ENCODE measurements around the gene APBB3. TPM values are rescaled to one million over a fixed set of nuclear protein-coding genes. Genes with fewer than 3 reads are reported as not detected.

Gene APBB3
- total RNA-seq, 1 donor from 2014 or later = 20.7 TPM

DNA sequence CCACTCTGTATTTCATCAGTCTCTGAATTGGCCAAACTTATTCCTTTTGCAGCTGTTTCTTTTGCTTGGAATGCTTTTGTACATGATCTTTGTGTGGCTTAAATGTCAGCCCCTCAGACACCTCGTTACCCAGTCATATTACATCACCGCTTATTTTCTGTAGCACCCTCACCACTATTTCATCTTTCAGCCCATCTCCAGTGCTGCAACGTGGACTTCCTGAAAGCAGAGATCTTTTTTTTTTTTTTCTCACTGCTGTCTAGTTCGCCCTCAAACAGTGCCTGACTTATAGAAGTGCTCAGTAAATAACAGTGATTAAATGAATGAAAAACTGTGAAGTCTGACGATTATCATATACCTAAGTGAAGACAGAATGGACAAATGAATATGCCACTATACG, 8.0 kb downstream of the APBB3 start:
- H3K79me2 ChIP-seq (ENCODE audit: low read depth) = peaks cover 46% of the 10 kb centered on the region
- TF ChIP-seq, protein P1, sequence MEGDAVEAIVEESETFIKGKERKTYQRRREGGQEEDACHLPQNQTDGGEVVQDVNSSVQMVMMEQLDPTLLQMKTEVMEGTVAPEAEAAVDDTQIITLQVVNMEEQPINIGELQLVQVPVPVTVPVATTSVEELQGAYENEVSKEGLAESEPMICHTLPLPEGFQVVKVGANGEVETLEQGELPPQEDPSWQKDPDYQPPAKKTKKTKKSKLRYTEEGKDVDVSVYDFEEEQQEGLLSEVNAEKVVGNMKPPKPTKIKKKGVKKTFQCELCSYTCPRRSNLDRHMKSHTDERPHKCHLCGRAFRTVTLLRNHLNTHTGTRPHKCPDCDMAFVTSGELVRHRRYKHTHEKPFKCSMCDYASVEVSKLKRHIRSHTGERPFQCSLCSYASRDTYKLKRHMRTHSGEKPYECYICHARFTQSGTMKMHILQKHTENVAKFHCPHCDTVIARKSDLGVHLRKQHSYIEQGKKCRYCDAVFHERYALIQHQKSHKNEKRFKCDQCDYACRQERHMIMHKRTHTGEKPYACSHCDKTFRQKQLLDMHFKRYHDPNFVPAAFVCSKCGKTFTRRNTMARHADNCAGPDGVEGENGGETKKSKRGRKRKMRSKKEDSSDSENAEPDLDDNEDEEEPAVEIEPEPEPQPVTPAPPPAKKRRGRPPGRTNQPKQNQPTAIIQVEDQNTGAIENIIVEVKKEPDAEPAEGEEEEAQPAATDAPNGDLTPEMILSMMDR (IDR thresholded peaks at IDR 0.05) = no peak
- TF ChIP-seq EZH2phosphoT487 (IDR thresholded peaks at IDR 0.05) = no peak
- no peak for TF ChIP-seq EZH2 (IDR thresholded peaks at IDR 0.05)

DNA sequence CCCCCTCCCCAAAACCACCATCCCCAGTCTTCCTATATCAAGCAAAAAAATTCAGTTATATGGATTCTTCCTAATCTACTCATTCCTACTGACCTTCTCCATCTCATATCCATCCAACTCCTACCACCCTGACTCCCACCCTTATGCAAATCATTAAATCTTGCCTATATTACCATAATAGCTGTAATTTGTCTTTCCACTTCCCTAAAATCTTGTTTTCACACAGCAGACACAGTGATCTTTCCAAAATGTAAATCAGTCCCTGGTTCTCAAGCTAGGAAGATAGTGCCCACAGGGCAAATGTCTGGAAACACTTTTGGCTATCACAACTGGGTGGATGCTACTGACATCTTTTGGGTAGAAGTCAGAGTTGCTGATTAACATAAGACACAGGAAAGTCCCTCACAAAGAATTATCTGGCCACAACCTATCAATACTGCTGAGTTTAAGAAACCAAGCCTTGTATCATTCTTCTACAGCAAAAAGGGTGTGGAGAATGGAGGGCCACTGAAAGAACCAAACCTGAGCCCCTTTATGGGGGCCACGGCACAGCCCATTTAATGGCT, 8.6 kb downstream of the APBB3 start:
- Histone ChIP-seq H3K27me3 (no peaks in the 10 kb centered on the region), H3K36me3 (no peaks in the 10 kb centered on the region), H3F3A (ENCODE audit: low read depth) (peaks cover 7% of the 10 kb centered on the region), H3K9me3 (ENCODE audit: low read depth) (no peaks in the 10 kb centered on the region), H3K79me2 (ENCODE audit: low read depth) (peaks cover 46% of the 10 kb centered on the region), H4K20me1 (ENCODE audit: low read depth) (peaks cover 14% of the 10 kb centered on the region), H2AFZ (replicated peaks) (no peak overlapping the region), H3K4me1 (peaks cover 12% of the 10 kb centered on the region), H3K4me2 (peak overlapping the region; percentile 93), H3K9ac (peak overlapping the region; percentile 77), H3K4me3 (peak overlapping the region; percentile 84), H3K27ac (no peak overlapping the region)
- Mint-ChIP-seq H3K4me1 (peaks cover 20% of the 10 kb centered on the region), H3K36me3 (peaks cover 19% of the 10 kb centered on the region), H3K4me3 (peak overlapping the region; percentile 93), H3K27ac (no peak overlapping the region), H3K27me3 (ENCODE audit: insufficient read depth, low read depth) (peaks cover 4% of the 10 kb centered on the region), H3K9me3 (no peaks in the 10 kb centered on the region)
- TF ChIP-seq, protein P1 (IDR thresholded peaks at IDR 0.05) = no peak
- TF ChIP-seq EZH2phosphoT487 (IDR thresholded peaks at IDR 0.05) (no peak), EZH2 (IDR thresholded peaks at IDR 0.05) (no peak)
- no peak for DNase-seq (ENCODE audit: low spot score)

More for the DNA sequence above, 8.0 kb downstream of the APBB3 start:
- H3K4me1 Mint-ChIP-seq = peaks cover 20% of the 10 kb centered on the region
- Histone ChIP-seq H3K36me3 (no peaks in the 10 kb centered on the region), H3K4me2 (peak overlapping the region; percentile 93), H3F3A (ENCODE audit: low read depth) (peaks cover 7% of the 10 kb centered on the region), H3K27me3 (no peaks in the 10 kb centered on the region), H3K9ac (peak overlapping the region; percentile 77), H3K27ac (no peak overlapping the region), H4K20me1 (ENCODE audit: low read depth) (peaks cover 14% of the 10 kb centered on the region), H3K4me1 (peaks cover 12% of the 10 kb centered on the region), H3K9me3 (ENCODE audit: low read depth) (no peaks in the 10 kb centered on the region), H2AFZ (replicated peaks) (no peak overlapping the region), H3K4me3 (peak overlapping the region; percentile 84)
- peaks cover 17% of the 10 kb centered on the region for H3K36me3 Mint-ChIP-seq
- H3K4me3 Mint-ChIP-seq = peak overlapping the region; percentile 93
- H3K27me3 Mint-ChIP-seq (ENCODE audit: insufficient read depth, low read depth) = peaks cover 4% of the 10 kb centered on the region
- DNase-seq (ENCODE audit: low spot score) = no peak
- no peaks in the 10 kb centered on the region for H3K9me3 Mint-ChIP-seq
- peak overlapping the region; percentile 26 for H3K27ac Mint-ChIP-seq

DNA sequence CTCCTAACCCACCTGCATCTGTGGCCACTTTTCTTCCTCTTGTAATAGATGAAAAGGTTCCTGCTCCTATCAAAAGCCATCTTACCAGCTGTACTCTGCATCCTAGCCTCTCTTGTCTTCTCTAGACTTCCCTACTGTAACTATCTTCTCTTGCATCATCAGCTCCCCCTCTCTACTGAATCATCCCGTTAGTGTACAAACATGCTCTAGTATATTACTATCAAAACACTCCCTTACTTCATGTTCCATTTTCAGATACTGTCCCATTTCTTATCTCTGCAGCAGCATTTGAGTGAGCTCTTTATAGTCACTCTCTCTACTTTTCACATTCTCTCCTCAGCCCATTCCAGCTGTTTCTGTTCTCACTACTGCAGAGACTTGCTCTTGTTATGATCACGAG, 9.9 kb downstream of the APBB3 start:
- Histone ChIP-seq H3K4me3 (no peak overlapping the region), H3F3A (ENCODE audit: low read depth) (peaks cover 7% of the 10 kb centered on the region), H3K9me3 (ENCODE audit: low read depth) (no peaks in the 10 kb centered on the region), H2AFZ (replicated peaks) (no peak overlapping the region), H3K27ac (no peak overlapping the region), H3K79me2 (ENCODE audit: low read depth) (peaks cover 46% of the 10 kb centered on the region), H3K9ac (no peak overlapping the region), H4K20me1 (ENCODE audit: low read depth) (peaks cover 14% of the 10 kb centered on the region), H3K36me3 (no peaks in the 10 kb centered on the region), H3K4me2 (no peak overlapping the region), H3K4me1 (peaks cover 12% of the 10 kb centered on the region), H3K27me3 (no peaks in the 10 kb centered on the region)
- Mint-ChIP-seq H3K27me3 (ENCODE audit: insufficient read depth, low read depth) (peaks cover 4% of the 10 kb centered on the region), H3K36me3 (peaks cover 29% of the 10 kb centered on the region), H3K27ac (no peak overlapping the region), H3K4me3 (no peak overlapping the region), H3K4me1 (peaks cover 20% of the 10 kb centered on the region), H3K9me3 (no peaks in the 10 kb centered on the region)
- TF ChIP-seq EZH2phosphoT487 (IDR thresholded peaks at IDR 0.05) (no peak), EZH2 (IDR thresholded peaks at IDR 0.05) (no peak)
- TF ChIP-seq, protein P1 (IDR thresholded peaks at IDR 0.05) = no peak
- no peak for DNase-seq (ENCODE audit: low spot score)
